ENCODE results near the gene S100A7. TPM values are rescaled to one million over a fixed set of nuclear protein-coding genes. Genes with fewer than 3 reads are reported as not detected.

Gene S100A7
- total and polyA plus RNA-seq, 2 donors (not counting 1 experiment from before 2014, with no cell fraction given), result not detected

- Histone ChIP-seq H3K4me2 (ENCODE audit: extremely low read depth, insufficient read depth, low read length) (no peak overlapping the region), H3K4me1 (ENCODE audit: control insufficient read depth, extremely low read depth, insufficient read depth, low read length) (peaks cover 4% of the 10 kb centered on the region), H3K9me3 (ENCODE audit: control insufficient read depth, insufficient read depth, low read depth, low read length) (no peaks in the 10 kb centered on the region), H4K20me1 (ENCODE audit: control insufficient read depth, extremely low read depth, insufficient read depth, low read length) (no peaks in the 10 kb centered on the region), H3K4me3 (replicated peaks in 1 of 4; ENCODE audit: control extremely low read depth in 1 of 4, insufficient read depth in 1 of 4, low read depth in 3 of 4, low read length in 4 of 4) (no peak overlapping the region), H2AFZ (ENCODE audit: low read length) (no peak overlapping the region), H3K27me3 (ENCODE audit: control insufficient read depth, insufficient read depth, low read length) (peaks cover 3% of the 10 kb centered on the region), H3K27ac (ENCODE audit: insufficient read depth, low read length) (no peak overlapping the region), H3K36me3 (ENCODE audit: control insufficient read depth, insufficient read depth, low read length) (no peaks in the 10 kb centered on the region), H3K9ac (ENCODE audit: insufficient read depth, low read length) (no peak overlapping the region), H3K79me2 (ENCODE audit: control insufficient read depth, insufficient read depth, low read length) (no peaks in the 10 kb centered on the region)
- DNase-seq (ENCODE audit: low read depth in 2 of 2), result peak in 1 of 2 donors; percentile 64
- TF ChIP-seq EZH2 (IDR thresholded peaks at IDR 0.05; ENCODE audit: low read length, missing control alignments), result no peak
- no peak for TF ChIP-seq CTCF (conservative IDR thresholded peaks at IDR 0.05 in 1 of 2, IDR thresholded peaks at IDR 0.05 in 1 of 2; ENCODE audit: low read depth in 1 of 2, low read length in 2 of 2)
These were observed 25.4 kb upstream of the S100A7 start for GRCh38 chr1:153485863-153486262.

GRCh38 chr1:153483776-153484175, 23.3 kb upstream of the S100A7 start:
- Histone ChIP-seq H2AFZ (ENCODE audit: low read length) (no peak overlapping the region), H3K4me2 (ENCODE audit: extremely low read depth, insufficient read depth, low read length) (no peak overlapping the region), H3K27ac (ENCODE audit: insufficient read depth, low read length) (no peak overlapping the region), H3K4me1 (ENCODE audit: control insufficient read depth, extremely low read depth, insufficient read depth, low read length) (no peaks in the 10 kb centered on the region), H3K79me2 (ENCODE audit: control insufficient read depth, insufficient read depth, low read length) (no peaks in the 10 kb centered on the region), H3K36me3 (ENCODE audit: control insufficient read depth, insufficient read depth, low read length) (no peaks in the 10 kb centered on the region), H3K9ac (ENCODE audit: insufficient read depth, low read length) (no peak overlapping the region), H3K27me3 (ENCODE audit: control insufficient read depth, insufficient read depth, low read length) (peaks cover 3% of the 10 kb centered on the region), H3K4me3 (replicated peaks in 1 of 4; ENCODE audit: control extremely low read depth in 1 of 4, insufficient read depth in 1 of 4, low read depth in 3 of 4, low read length in 4 of 4) (no peak overlapping the region), H4K20me1 (ENCODE audit: control insufficient read depth, extremely low read depth, insufficient read depth, low read length) (no peaks in the 10 kb centered on the region), H3K9me3 (ENCODE audit: control insufficient read depth, insufficient read depth, low read depth, low read length) (no peaks in the 10 kb centered on the region)
- TF ChIP-seq EZH2 (IDR thresholded peaks at IDR 0.05; ENCODE audit: low read length, missing control alignments) (no peak), CTCF (conservative IDR thresholded peaks at IDR 0.05 in 1 of 2, IDR thresholded peaks at IDR 0.05 in 1 of 2; ENCODE audit: low read depth in 1 of 2, low read length in 2 of 2) (no peak)
- no peak for DNase-seq (ENCODE audit: low read depth in 2 of 2)

- no peaks in the 10 kb centered on the region for H4K20me1 ChIP-seq (ENCODE audit: control insufficient read depth, extremely low read depth, insufficient read depth, low read length)
- H2AFZ ChIP-seq (ENCODE audit: low read length), result no peak overlapping the region
- H3K9me3 ChIP-seq (ENCODE audit: control insufficient read depth, insufficient read depth, low read depth, low read length), result no peaks in the 10 kb centered on the region
- DNase-seq (ENCODE audit: low read depth in 2 of 2), result no peak
- no peaks in the 10 kb centered on the region for H3K79me2 ChIP-seq (ENCODE audit: control insufficient read depth, insufficient read depth, low read length)
- no peak for TF ChIP-seq EZH2 (IDR thresholded peaks at IDR 0.05; ENCODE audit: low read length, missing control alignments)
- no peak for TF ChIP-seq CTCF (conservative IDR thresholded peaks at IDR 0.05 in 1 of 2, IDR thresholded peaks at IDR 0.05 in 1 of 2; ENCODE audit: low read depth in 1 of 2, low read length in 2 of 2)
- H3K9ac ChIP-seq (ENCODE audit: insufficient read depth, low read length), result no peak overlapping the region
- H3K4me3 ChIP-seq (replicated peaks in 1 of 4; ENCODE audit: control extremely low read depth in 1 of 4, insufficient read depth in 1 of 4, low read depth in 3 of 4, low read length in 4 of 4), result no peak overlapping the region
- H3K4me2 ChIP-seq (ENCODE audit: extremely low read depth, insufficient read depth, low read length), result no peak overlapping the region
- peaks cover 3% of the 10 kb centered on the region for H3K27me3 ChIP-seq (ENCODE audit: control insufficient read depth, insufficient read depth, low read length)
- no peaks in the 10 kb centered on the region for H3K4me1 ChIP-seq (ENCODE audit: control insufficient read depth, extremely low read depth, insufficient read depth, low read length)
- no peak overlapping the region for H3K27ac ChIP-seq (ENCODE audit: insufficient read depth, low read length)
- H3K36me3 ChIP-seq (ENCODE audit: control insufficient read depth, insufficient read depth, low read length), result no peaks in the 10 kb centered on the region
These were observed 20.7 kb upstream of the S100A7 start for GRCh38 chr1:153481124-153481523.
